Activated gamma-delta T cell (primary cell): ENCODE results near the gene GTSE1.
"Not testable (repeated sequence)": the region's sequence is repeated elsewhere in the genome, so short reads cannot be mapped to it uniquely, and the experiment has no call there.

Source experiments
- DNase-seq: peaks from one replicate; lab custom pipeline; 2025; lab: John Stamatoyannopoulos, UW

GTSE1 gene

GRCh38 chr22:46294784-46295183 is 1.9 kb upstream of the GTSE1 start:
- no peak for DNase-seq

DNA sequence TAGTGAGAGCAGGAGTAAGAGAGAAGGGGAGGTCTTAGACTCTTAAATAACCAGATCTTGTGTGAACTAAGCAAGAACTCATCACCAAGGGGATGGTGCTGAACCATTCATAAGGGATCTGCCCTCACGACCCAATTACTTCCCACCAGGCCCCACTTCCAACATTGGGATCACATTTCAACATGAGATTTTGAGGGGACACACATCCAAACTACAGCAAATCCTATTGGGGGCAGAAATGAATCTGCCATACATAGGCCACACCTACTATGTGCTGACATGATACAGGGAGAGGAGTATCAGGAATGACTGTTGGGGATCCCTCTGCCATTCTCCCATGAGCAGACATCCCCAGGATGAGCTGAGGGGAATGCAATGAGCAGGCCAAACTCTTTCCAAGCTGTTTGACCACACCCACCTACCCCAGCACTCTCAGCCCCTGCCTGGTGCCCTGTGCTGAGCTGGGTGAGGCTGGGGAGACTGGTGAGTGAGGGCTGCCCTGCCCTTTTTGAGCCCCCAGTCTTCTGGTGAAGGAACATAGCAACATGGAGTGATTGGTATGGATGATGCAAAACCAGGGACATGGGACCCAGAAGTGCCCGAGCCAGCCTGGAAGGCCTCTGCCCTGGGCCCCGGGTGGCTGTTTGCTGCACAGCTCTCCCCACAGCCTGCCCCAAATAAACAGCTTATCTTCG is 1.2 kb upstream of the GTSE1 start:
- DNase-seq, result no peak

DNA sequence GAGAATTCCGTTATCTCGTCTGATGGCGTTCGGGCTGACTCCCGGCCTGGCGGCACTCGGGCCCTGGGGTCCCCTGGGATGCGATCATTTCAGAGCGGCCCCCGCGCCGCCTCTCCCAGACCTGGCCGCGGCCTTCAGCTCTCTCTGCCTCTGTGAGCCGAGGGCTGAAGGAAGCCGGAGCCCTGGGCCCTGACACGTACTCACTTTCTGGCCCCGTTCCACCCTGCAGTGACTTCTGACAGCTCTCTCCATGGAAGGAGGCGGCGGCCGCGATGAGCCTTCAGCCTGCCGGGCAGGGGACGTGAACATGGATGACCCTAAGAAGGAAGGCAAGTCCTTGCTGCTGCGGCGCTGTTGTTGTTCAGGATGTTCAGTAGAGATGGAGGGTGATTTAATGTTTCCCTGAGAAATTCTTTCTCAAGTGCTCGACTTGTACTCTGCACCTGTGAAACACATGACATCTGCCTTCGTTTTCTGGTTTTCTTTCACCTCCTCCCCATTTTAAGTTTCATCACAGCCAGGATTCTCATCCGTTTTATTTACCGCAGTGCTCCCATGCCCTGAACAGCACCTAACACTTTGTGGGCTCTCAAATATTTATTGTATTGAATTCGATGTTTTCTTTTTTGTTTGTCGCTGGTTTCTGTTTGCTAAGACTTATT is 612 bp downstream of the GTSE1 start:
- no peak for DNase-seq

GRCh38 chr22:46299101-46299500 is 2.4 kb downstream of the GTSE1 start:
- DNase-seq, result no peak

DNA sequence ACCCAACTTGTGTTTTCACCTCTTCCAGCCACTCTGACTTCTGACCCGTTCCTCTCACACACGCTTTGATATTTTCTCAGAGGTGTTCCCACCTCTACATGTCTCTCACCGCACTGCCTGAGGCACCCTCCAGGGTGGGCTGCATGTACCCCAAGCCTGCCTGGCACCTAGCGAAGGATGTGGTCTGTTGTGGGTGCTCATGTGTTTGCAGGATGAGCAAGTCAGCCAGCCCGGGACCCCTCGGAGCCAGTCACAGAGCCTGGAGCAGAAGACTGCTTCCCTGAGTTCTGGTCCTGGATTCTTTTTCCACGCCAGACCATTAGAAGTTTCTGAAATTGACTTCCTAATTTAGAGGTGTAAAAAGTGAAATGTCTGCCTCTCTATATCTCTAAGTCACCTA is 3.8 kb downstream of the GTSE1 start:
- DNase-seq, result no peak

DNA sequence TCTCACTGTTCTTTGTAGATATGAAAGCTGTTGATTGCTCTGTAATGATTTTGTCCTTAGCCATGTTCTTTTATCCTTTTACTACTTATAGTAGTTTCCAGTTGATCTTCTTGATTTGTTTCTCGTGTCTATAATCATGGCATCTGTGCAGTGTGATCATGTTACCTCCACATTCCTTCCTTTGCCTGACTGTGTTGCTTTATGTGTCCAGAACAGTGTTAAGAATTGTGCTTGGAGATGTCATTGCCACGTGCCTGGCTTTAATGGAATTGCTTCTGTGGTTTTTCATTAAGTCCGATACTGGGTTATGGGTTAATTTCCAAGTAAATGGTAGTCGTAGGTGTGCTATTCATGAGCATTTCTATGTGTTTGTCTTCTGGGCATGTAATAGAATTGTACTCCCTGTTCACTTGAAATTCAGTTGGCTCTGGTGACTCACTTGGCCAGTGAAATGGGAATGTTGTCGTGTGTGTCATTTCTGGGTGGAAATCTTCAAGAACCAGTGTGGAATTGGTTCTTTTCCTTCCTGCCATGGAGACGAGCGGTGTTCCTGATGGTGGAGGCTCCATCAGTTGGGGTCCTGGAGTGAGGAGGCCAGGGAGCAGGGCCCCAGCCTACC is 6.8 kb downstream of the GTSE1 start:
- no peak for DNase-seq

- no peak for DNase-seq
Measured at GRCh38 chr22:46308283-46308988, 11.8 kb downstream of the GTSE1 start.

- DNase-seq, result no peak
Measured at GRCh38 chr22:46309526-46310085, 12.9 kb downstream of the GTSE1 start.

GRCh38 chr22:46312056-46312455 is 15.4 kb downstream of the GTSE1 start:
- no peak for DNase-seq

- DNase-seq, result not testable (repeated sequence)
Measured at GRCh38 chr22:46312848-46313247, 16.2 kb downstream of the GTSE1 start.

GRCh38 chr22:46315976-46316375 is 19.3 kb downstream of the GTSE1 start:
- no peak for DNase-seq

- no peak for DNase-seq
Measured at GRCh38 chr22:46317646-46318045, 21.0 kb downstream of the GTSE1 start.

- DNase-seq, result no peak
Measured at GRCh38 chr22:46318576-46318975, 21.9 kb downstream of the GTSE1 start.

- DNase-seq, result no peak
Measured at GRCh38 chr22:46319319-46319718, 22.6 kb downstream of the GTSE1 start.

DNA sequence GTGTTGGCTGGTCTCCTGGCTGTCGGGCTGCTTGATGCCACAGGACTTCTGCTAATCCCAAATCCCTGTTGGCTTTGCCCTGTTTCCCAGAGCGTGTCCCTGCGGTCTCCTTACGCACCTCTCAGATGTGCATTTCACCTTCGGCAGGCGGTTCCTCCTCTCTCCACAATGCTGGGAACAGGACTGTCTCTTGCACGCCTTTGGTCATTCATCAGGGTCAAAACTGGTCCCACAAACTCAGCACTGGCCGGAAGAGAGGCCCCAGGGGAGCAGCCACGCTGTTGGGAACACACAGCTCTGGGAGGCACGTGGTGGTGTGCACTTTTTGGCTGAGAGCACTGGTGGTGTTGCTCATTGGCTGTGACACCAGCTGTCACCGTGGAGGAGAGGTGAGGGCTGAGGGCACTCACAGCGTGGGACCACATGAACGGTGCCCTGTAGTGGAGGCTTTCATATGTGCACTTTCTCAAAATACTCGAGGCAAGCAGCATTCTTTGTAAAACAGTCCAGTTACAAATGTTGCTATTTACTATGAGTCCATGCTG is 23.6 kb downstream of the GTSE1 start:
- DNase-seq, result no peak

- DNase-seq, result no peak
Measured at GRCh38 chr22:46320716-46321386, 24.2 kb downstream of the GTSE1 start.

GRCh38 chr22:46322711-46323110 is 26.0 kb downstream of the GTSE1 start:
- DNase-seq, result no peak

DNA sequence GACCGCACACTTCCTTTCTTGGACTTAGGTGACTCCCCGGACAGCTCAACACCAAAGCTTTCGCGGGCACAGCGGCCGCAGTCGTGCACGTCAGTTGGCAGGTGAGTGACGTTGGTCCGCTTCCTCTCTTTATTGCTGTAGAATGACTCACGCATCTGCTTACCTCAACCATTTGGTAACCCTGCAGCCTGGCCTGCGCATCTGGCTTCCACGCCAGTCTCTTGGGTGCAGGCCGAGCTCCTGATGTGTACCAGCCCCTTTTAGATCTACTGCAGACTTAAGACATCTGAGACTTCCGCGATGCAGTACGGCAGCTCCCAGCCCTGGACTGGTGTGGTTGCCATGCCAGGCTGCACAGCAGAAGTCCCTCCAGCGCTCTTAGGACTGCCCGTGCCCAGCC is 26.5 kb downstream of the GTSE1 start:
- DNase-seq, result no peak

- no peak for DNase-seq
Measured at GRCh38 chr22:46326066-46326680, 29.5 kb downstream of the GTSE1 start.

DNA sequence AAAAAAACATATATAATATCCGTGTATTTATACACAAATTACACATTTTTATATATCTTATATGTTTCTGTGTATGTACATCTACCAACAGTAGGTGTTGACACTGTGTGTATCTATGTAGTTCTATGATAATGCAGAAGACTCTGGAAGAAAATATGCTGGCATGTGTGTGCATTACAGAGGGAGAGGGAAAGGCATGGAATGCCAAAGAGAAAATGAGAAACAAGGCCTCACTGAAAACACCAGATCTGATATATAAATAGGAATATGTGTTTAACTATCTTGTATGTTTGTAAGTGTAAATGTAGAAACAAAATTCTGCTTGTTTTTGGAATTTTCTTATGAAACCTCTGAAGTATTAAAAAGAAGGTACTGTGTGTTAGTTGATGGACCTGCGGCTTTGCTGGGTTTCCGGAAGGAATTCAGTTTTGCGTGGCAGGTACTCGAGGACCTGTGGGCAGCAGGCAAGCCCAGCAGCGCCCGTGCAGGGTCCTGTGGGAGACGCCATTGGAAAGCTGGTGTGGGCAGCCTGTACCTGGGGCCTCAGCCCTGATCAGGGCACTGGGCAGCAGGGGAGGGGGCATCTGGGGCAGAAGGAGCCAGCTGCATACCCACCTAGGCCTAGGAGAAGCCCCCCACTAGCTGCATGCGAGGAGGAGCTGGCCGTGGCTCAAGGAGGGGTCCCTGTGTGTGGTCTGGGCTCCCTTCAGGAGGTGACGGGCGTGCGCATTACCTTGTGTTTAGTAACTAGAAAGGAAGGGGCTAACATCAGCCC is 31.2 kb downstream of the GTSE1 start:
- DNase-seq, result no peak
